Peyer's patch (tissue), 4 donors: ENCODE results near the gene TRIM37.

Experiments
- POLR2A ChIP-seq, 2 donors: fragments of 450-650 bp; IDR thresholded peaks; one replicate each; pipeline ENCODE4 v1.5.1; 2017; ENCODE audit warnings: antibody characterized with exemption in 2 of 2, mild to moderate bottlenecking in 2 of 2, moderate library complexity in 2 of 2
- TF ChIP-seq, protein P1 (sequence below), 6 experiments: fragments of 450-650 bp in 4 of 6; fragments of 200-600 bp in 2 of 6; sonication (generic) in 1 of 6; IDR thresholded peaks; one replicate each; pipeline ENCODE4 v1.5.1; 2017 to 2019; ENCODE audit warnings: antibody characterized with exemption in 6 of 6, mild to moderate bottlenecking in 3 of 6, moderate library complexity in 1 of 6

DNA sequence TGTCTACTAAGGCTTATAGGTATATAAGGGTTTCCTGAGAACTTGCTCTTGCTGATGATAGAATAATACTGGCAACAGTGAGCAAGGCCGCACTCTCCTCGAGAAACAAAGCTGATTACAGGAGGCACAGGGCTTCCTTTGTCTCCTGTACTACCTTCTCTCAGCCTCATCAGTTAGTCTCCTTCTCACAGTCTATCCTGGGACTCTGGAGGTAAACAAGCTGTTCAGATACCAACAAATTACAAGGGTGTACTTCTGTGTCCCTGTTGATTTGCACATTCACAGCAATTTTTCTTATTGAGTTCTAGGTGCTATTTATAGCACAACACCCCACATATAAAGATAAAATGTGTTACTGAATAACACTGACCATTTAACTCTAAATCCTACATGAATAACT lies 98.7 kb downstream of the TRIM37 start:
- TF ChIP-seq, protein P1, sequence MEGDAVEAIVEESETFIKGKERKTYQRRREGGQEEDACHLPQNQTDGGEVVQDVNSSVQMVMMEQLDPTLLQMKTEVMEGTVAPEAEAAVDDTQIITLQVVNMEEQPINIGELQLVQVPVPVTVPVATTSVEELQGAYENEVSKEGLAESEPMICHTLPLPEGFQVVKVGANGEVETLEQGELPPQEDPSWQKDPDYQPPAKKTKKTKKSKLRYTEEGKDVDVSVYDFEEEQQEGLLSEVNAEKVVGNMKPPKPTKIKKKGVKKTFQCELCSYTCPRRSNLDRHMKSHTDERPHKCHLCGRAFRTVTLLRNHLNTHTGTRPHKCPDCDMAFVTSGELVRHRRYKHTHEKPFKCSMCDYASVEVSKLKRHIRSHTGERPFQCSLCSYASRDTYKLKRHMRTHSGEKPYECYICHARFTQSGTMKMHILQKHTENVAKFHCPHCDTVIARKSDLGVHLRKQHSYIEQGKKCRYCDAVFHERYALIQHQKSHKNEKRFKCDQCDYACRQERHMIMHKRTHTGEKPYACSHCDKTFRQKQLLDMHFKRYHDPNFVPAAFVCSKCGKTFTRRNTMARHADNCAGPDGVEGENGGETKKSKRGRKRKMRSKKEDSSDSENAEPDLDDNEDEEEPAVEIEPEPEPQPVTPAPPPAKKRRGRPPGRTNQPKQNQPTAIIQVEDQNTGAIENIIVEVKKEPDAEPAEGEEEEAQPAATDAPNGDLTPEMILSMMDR (IDR thresholded peaks at IDR 0.05): no peak
- no peak for TF ChIP-seq POLR2A (IDR thresholded peaks at IDR 0.05)
